HepG2 (cell line): ENCODE results near the gene VAMP8. TPM values are rescaled to one million over a fixed set of nuclear protein-coding genes. Genes with fewer than 3 reads are reported as not detected.

Experiments
- DMAP1 ChIP-seq: IDR thresholded peaks from 2 replicates; pipeline ENCODE4 v1.6.1; 2016
- E2F2 ChIP-seq: sonication (generic); formaldehyde crosslinking; IDR thresholded peaks from 2 replicates; pipeline ENCODE4 v1.4.0; 2020; ENCODE audit warnings: missing genetic modification reagents, borderline replicate concordance
- FOSL1 ChIP-seq: sonication (generic); formaldehyde crosslinking; IDR thresholded peaks from 2 replicates; pipeline ENCODE4 v1.9.0; 2021; ENCODE audit warnings: missing genetic modification reagents, borderline replicate concordance
- GMEB2 ChIP-seq: IDR thresholded peaks from 2 replicates; pipeline ENCODE4 v1.6.1; 2016; ENCODE audit warnings: missing biosample characterization, missing genetic modification reagents, low read depth
- JDP2 ChIP-seq: sonication (generic); formaldehyde crosslinking; IDR thresholded peaks from 2 replicates; pipeline ENCODE4 v1.8.1; 2022; ENCODE audit warnings: missing genetic modification reagents, borderline replicate concordance
- RARA ChIP-seq: IDR thresholded peaks from 2 replicates; pipeline ENCODE4 v1.6.1; 2016; ENCODE audit warnings: missing genetic modification reagents, missing compliant biosample characterization
- SMC3 ChIP-seq: IDR thresholded peaks from 2 replicates; pipeline ENCODE4 v1.6.1; 2011; ENCODE audit warnings: low read length, improper control_type of control experiment
- SNAPC2 ChIP-seq: sonication (generic); formaldehyde crosslinking; IDR thresholded peaks from 2 replicates; pipeline ENCODE4 v1.8.1; 2022; ENCODE audit warnings: mild to moderate bottlenecking, missing genetic modification reagents
- TAF15 ChIP-seq: fragments of 200-400 bp; formaldehyde crosslinking; IDR thresholded peaks from one replicate; pipeline ENCODE4 v1.6.1; 2018; ENCODE audit warnings: mild to moderate bottlenecking, low read depth, low read length; ENCODE audit not compliant: poor library complexity, severe bottlenecking
- TRAFD1 ChIP-seq: sonication (generic); formaldehyde crosslinking; IDR thresholded peaks from 2 replicates; pipeline ENCODE4 v1.5.1; 2020; ENCODE audit warnings: missing genetic modification reagents, mild to moderate bottlenecking, borderline replicate concordance
- U2AF1 ChIP-seq: fragments of 200-400 bp; formaldehyde crosslinking; optimal IDR thresholded peaks from 2 replicates; pipeline ENCODE3; 2017; ENCODE audit warnings: mild to moderate bottlenecking, low read depth, low read length
- ZNF326 ChIP-seq: sonication (generic); formaldehyde crosslinking; IDR thresholded peaks from 2 replicates; pipeline ENCODE4 v1.4.0; 2020; ENCODE audit warnings: missing genetic modification reagents, borderline replicate concordance
- ZNF512 ChIP-seq: sonication (generic); formaldehyde crosslinking; IDR thresholded peaks from 2 replicates; pipeline ENCODE4 v1.4.0; 2020; ENCODE audit warnings: mild to moderate bottlenecking, missing genetic modification reagents
- ZNF562 ChIP-seq: sonication (generic); formaldehyde crosslinking; IDR thresholded peaks from 2 replicates; pipeline ENCODE4 v1.8.0; 2022; ENCODE audit warnings: missing genetic modification reagents, borderline replicate concordance
- ZNF580 ChIP-seq: IDR thresholded peaks from 2 replicates; pipeline ENCODE4 v1.6.1; 2016; ENCODE audit warnings: low read depth, borderline replicate concordance
- ZNF687 ChIP-seq: sonication (generic); formaldehyde crosslinking; IDR thresholded peaks from 2 replicates; pipeline ENCODE4 v1.5.1; 2020; ENCODE audit warnings: mild to moderate bottlenecking, missing genetic modification reagents, moderate library complexity
- ZSCAN25 ChIP-seq: sonication (generic); formaldehyde crosslinking; IDR thresholded peaks from 2 replicates; pipeline ENCODE4 v1.8.0; 2022; ENCODE audit warnings: mild to moderate bottlenecking, missing genetic modification reagents
- polyA plus RNA-seq, 8 experiments: library from polyadenylated mRNA; depleted of rRNA in 3 of 8; stranded (reverse) in 7 of 8; unstranded in 1 of 8; fragments of >200 nt; fragmentation: Illumina TruSeq in 4 of 8; extraction: Trizol in 4 of 8; gene quantifications; 2 replicates each; pipeline versions ENCODE4 v1.2.1 to v1.2.3, GENCODE V29; 2011 to 2016; ENCODE audit warnings: low read depth in 4 of 8, missing spikeins in 1 of 8, mixed read lengths in 1 of 8; ENCODE audit not compliant: insufficient read depth in 1 of 8
- total RNA-seq, 5 experiments: library from RNA; depleted of rRNA; stranded (reverse); fragments of >200 nt; fragmentation: Illumina TruSeq; extraction: Trizol; gene quantifications; 2 replicates each; pipeline ENCODE4 v1.2.3, GENCODE V29; 2016; ENCODE audit warnings: low read depth in 1 of 5

The VAMP8 gene
- total and polyA plus RNA-seq, 2 of the 13 experiments (the other 11 are each of a cell fraction or from before 2014, with no cell fraction given), result 83.3 to 157 TPM

GRCh38 chr2:85611705-85612587, 34.6 kb downstream of the VAMP8 start, which contains the start of gene C2orf68 (continued):
- TF ChIP-seq TRAFD1 (no peak), SNAPC2 (no peak), ZNF326 (CRISPR knock-in tag) (no peak; the same call in 1 of the 2 replicates), U2AF1 (peak; percentile 63), RARA (peak; percentile 21; the same call in 1 of the 2 replicates), DMAP1 (CRISPR knock-in tag) (peak; percentile 88), ZSCAN25 (CRISPR knock-in tag) (peak; percentile 74; the same call in 1 of the 2 replicates), SMC3 (no peak), JDP2 (CRISPR knock-in tag) (no peak), ZNF562 (CRISPR knock-in tag) (no peak), GMEB2 (no peak; the same call in 1 of the 2 replicates), ZNF512 (CRISPR knock-in tag) (no peak), TAF15 (peak; percentile 54), FOSL1 (CRISPR knock-in tag) (no peak), ZNF687 (CRISPR knock-in tag) (peak; percentile 99), E2F2 (CRISPR knock-in tag) (0 out of 2 replicates have a peak, but pooled peaks have one; percentile 30), ZNF580 (CRISPR knock-in tag) (peak; percentile 98)
